Inflammatory macrophage treated with lipopolysaccharide for 4 hours (primary cell): ENCODE data around the gene TSPY9.
"Not testable (repeated sequence)": the region's sequence is repeated elsewhere in the genome, so short reads cannot be mapped to it uniquely, and the experiment has no call there.

Experiments used
- DNase-seq: peaks from one replicate; pipeline ENCODE4 v3.0.0-alpha.2; 2020

TSPY9 gene, protein sequence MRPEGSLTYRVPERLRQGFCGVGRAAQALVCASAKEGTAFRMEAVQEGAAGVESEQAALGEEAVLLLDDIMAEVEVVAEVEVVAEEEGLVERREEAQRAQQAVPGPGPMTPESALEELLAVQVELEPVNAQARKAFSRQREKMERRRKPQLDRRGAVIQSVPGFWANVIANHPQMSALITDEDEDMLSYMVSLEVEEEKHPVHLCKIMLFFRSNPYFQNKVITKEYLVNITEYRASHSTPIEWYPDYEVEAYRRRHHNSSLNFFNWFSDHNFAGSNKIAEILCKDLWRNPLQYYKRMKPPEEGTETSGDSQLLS

DNA sequence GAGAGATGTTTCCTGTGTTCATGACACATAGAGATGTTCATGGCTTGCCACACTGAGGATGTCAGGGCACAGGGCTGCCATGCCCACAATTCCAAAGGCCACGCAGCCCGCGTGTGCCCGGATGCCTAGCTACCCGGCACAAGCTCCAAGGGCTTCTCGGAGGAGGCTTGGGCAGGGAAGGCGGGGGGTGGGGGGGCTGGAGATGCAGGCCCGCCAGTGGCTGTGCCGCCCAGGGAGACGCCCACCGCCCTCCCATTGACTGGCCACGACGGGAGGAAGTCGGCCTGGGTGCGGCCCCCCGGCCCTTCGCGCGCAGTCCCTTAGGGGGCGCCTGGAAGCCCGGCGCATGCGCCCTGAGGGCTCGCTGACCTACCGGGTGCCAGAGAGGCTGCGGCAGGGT, at the start of gene TSPY9:
Gene TSPY9, plus strand, starts transcription at position 301 of the 400 bp plus-strand sequence. Its CDS starts 46 bp downstream, at position 347.
- not testable (repeated sequence) for DNase-seq

DNA sequence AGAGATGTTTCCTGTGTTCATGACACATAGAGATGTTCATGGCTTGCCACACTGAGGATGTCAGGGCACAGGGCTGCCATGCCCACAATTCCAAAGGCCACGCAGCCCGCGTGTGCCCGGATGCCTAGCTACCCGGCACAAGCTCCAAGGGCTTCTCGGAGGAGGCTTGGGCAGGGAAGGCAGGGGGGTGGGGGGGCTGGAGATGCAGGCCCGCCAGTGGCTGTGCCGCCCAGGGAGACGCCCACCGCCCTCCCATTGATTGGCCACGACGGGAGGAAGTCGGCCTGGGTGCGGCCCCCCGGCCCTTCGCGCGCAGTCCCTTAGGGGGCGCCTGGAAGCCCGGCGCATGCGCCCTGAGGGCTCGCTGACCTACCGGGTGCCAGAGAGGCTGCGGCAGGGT, 20.4 kb upstream of the TSPY9 start, which contains the start of gene TSPY1:
Gene TSPY1, plus strand, starts transcription at position 301 of the 400 bp plus-strand sequence. Its CDS starts 46 bp downstream, at position 347.
- DNase-seq, result not testable (repeated sequence)

DNA sequence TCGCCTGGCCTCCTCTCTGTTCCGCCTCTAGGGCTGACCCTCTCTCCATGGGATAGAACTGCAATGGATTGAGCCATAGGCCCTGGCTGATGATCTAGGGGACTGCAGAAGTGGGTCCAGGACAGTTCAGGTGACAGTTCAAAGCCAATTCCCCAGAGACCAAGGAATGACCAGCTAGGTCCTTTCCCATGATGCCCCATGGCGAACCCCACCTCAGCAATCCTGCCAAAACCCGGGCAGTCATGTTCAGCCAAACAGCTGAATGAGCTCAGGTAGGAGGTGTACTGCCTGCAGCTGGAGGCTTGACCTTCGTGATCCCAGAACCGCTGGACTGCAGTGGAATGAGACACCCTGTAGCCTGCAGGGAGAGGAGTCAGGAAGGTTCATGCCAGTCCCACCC, 17.3 kb downstream of the TSPY9 start:
- DNase-seq, result not testable (repeated sequence)

DNA sequence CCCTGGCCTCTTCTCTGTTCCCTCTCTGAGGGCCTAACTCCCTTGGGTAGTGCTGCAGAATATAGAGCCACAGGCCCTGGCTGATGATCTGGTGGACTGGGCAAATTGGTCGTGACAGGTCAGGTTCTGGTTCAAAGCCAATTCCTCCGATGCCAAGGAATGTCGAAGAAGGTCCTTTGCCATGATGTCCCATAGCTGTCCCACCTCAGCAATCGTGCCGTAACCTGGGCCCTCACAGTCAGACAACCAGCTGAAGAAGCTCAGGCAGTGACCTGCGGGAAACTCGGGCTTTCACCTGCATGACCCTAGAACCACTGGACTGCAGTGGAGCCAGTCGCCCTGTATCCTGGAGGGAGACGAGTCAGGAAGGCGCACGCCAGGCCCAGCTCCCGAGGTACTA, 29.2 kb downstream of the TSPY9 start:
- DNase-seq, result not testable (repeated sequence)

DNA sequence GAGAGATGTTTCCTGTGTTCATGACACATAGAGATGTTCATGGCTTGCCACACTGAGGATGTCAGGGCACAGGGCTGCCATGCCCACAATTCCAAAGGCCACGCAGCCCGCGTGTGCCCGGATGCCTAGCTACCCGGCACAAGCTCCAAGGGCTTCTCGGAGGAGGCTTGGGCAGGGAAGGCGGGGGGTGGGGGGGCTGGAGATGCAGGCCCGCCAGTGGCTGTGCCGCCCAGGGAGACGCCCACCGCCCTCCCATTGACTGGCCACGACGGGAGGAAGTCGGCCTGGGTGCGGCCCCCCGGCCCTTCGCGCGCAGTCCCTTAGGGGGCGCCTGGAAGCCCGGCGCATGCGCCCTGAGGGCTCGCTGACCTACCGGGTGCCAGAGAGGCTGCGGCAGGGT, 40.5 kb downstream of the TSPY9 start, which contains the start of gene TSPY10:
Gene TSPY10, plus strand, starts transcription at position 301 of the 400 bp plus-strand sequence. Its CDS starts 46 bp downstream, at position 347.
- DNase-seq, result not testable (repeated sequence)
